ENCODE measurements around the gene FAM180B. TPM values are rescaled to one million over a fixed set of nuclear protein-coding genes. Genes with fewer than 3 reads are reported as not detected.

The FAM180B gene
- total RNA-seq, 4 donors from 2014 or later, result not detected

DNA sequence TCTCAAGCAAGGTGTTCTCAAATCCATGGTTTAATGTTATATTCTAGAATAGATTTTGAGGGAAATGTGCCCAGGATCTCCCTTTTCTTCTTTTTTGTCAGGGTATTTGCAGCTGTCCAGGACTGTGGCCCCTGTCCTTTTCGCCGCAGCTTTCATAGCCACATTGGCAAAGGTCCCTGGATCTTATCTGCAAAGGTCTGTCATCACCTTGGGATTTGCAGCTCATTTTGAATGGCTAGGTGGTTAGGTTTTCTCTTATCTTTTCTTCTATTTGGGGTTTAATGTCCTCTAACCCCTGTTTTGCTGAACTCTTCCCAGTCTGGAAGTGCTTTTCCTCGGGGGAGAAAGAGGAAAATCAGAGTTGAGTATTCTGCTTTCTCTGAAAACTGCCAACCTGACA, 19.4 kb downstream of the FAM180B start:
- Histone ChIP-seq H3K4me3 (no peak overlapping the region), H3K36me3 (peaks cover 0 to 10% (median 0%) of the 10 kb centered on the region in 3 donors), H3K27me3 (no peaks in the 10 kb centered on the region), H3K9me3 (no peaks in the 10 kb centered on the region), H3K27ac (no peak overlapping the region), H3K4me1 (no peaks in the 10 kb centered on the region)
- intact Hi-C loops (cut with DNase I), result no loop called here
- no peak for DNase-seq
- WGBS, 2 donors, result 74 to 81% methylated on average over 3 of the region's 3 CpGs
- TF ChIP-seq POLR2A (IDR thresholded peaks at IDR 0.05), result no peak

DNA sequence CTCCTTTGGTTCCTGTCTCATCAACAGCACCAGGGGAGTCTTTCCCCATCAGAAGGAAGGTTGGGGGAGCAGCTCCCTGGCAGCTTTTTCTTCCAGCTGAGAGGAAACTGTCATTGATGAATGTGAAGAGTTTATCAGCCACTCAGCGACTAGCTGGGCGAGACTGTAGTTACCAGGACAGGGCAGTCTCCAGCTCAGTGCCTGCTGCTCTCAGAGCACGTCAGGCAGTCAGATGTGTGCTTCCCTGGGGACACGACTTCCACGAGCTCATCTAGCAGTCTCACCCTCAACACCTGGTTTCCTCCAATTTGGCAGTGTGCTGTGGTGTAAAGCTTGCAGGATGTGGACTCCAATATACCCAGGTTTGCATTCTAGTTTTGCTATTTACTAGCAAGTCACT, 20.3 kb downstream of the FAM180B start:
- Histone ChIP-seq H3K27ac (no peak overlapping the region), H3K4me3 (no peak overlapping the region), H3K4me1 (no peaks in the 10 kb centered on the region), H3K27me3 (no peaks in the 10 kb centered on the region), H3K36me3 (peaks cover 0 to 15% (median 0%) of the 10 kb centered on the region in 3 donors), H3K9me3 (no peaks in the 10 kb centered on the region)
- no peak for DNase-seq
- intact Hi-C loops (cut with DNase I), result no loop called here
- WGBS, 2 donors, result 22 to 47% methylated on average over 3 to 5 of the region's 5 CpGs
- TF ChIP-seq, protein P1, sequence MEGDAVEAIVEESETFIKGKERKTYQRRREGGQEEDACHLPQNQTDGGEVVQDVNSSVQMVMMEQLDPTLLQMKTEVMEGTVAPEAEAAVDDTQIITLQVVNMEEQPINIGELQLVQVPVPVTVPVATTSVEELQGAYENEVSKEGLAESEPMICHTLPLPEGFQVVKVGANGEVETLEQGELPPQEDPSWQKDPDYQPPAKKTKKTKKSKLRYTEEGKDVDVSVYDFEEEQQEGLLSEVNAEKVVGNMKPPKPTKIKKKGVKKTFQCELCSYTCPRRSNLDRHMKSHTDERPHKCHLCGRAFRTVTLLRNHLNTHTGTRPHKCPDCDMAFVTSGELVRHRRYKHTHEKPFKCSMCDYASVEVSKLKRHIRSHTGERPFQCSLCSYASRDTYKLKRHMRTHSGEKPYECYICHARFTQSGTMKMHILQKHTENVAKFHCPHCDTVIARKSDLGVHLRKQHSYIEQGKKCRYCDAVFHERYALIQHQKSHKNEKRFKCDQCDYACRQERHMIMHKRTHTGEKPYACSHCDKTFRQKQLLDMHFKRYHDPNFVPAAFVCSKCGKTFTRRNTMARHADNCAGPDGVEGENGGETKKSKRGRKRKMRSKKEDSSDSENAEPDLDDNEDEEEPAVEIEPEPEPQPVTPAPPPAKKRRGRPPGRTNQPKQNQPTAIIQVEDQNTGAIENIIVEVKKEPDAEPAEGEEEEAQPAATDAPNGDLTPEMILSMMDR (IDR thresholded peaks at IDR 0.05), result no peak
- no peak for TF ChIP-seq POLR2A (IDR thresholded peaks at IDR 0.05)

DNA sequence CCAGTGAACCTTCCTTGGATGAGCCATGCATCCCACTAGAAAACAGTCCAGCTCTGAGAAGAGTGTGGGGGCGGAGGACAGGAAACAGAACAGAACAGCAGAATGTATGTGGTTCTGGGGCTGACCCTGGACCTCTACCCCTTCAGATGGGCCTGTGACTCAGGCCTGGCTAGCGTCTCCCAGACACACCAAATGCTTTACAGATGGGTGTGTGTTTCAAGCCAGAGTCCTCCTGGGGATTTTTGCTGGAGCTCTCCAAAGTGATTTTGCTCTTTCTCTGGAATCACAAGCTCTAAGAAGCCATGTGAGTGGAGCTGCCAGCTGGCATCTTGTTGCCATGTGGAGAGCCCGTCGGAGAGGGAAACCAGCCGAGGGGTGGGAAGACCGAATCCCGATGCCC, 20.9 kb downstream of the FAM180B start:
- no peak for DNase-seq
- 75 to 78% methylated on average over 4 to 6 of the region's 7 CpGs for WGBS, 2 donors

DNA sequence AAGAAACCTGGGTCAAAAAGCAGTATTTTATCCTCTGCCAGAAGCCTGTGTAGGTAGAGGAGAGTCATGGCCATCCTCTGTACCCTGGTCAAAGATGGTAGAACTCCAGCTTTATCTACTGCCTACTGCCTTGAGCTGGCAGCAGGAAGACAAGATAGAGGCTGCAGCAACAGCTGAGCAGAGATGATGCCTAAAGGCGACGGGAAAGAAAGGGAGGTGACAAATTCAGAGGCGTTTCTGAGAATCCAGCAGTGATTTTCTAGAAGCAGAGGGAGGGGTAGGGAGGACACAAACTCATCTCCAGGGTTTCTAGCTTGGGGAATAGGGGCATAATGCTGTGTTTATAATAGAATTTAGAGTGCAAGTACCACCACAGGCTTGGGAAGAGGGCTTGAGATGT, 23.2 kb downstream of the FAM180B start:
- DNase-seq, result no peak
- intact Hi-C loops (cut with DNase I), result no loop called here
- H3K9me3 ChIP-seq, result no peaks in the 10 kb centered on the region
- TF ChIP-seq, protein P1 (IDR thresholded peaks at IDR 0.05), result no peak
- TF ChIP-seq POLR2A (IDR thresholded peaks at IDR 0.05), result no peak
- no peaks in the 10 kb centered on the region for H3K4me1 ChIP-seq
- H3K36me3 ChIP-seq, result peaks cover 0 to 15% (median 0%) of the 10 kb centered on the region in 3 donors
- H3K4me3 ChIP-seq, result no peak overlapping the region
- H3K27ac ChIP-seq, result no peak overlapping the region
- WGBS, 2 donors, result 50 to 77% methylated on average over 3 of the region's 3 CpGs
- no peaks in the 10 kb centered on the region for H3K27me3 ChIP-seq

More for the DNA sequence above, 20.9 kb downstream of the FAM180B start:
- H3K4me3 ChIP-seq, result no peak overlapping the region
- H3K27me3 ChIP-seq, result no peaks in the 10 kb centered on the region
- intact Hi-C loops (cut with DNase I), result no loop called here
- no peaks in the 10 kb centered on the region for H3K4me1 ChIP-seq
- no peak for TF ChIP-seq POLR2A (IDR thresholded peaks at IDR 0.05)
- TF ChIP-seq, protein P1 (IDR thresholded peaks at IDR 0.05), result no peak
- peaks cover 0 to 15% (median 0%) of the 10 kb centered on the region in 3 donors for H3K36me3 ChIP-seq
- H3K27ac ChIP-seq, result no peak overlapping the region
- H3K9me3 ChIP-seq, result no peaks in the 10 kb centered on the region

DNA sequence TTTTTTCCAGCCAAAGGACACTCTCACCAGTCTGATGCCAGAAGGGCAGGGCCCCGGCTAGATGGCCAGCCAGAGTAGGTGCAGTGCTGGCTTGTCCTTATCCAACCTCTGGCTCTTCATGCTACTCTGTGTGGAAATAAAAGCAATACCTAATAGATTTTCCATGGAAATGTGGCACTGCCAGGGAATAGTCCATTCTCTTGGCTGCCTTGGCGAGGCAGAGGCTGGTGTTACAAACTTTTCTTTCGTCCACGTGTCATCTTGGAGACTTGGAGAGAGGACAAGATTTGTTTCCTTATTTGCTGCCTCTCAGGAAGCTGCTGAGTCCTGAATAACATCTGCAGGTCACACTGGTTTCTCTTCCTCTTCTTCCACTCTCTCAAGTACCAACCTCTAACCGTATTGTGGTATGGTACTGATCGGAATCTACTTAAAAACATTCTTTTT, 24.9 kb downstream of the FAM180B start:
- Histone ChIP-seq H3K27ac (no peak overlapping the region), H3K4me1 (no peaks in the 10 kb centered on the region), H3K27me3 (no peaks in the 10 kb centered on the region), H3K4me3 (no peak overlapping the region), H3K9me3 (no peaks in the 10 kb centered on the region), H3K36me3 (peaks cover 0 to 21% (median 0%) of the 10 kb centered on the region in 3 donors)
- 61 to 77% methylated on average over 6 of the region's 6 CpGs for WGBS, 2 donors
- intact Hi-C loops (cut with DNase I), result no loop called here
- DNase-seq, result no peak
- TF ChIP-seq, protein P1 (IDR thresholded peaks at IDR 0.05), result no peak

DNA sequence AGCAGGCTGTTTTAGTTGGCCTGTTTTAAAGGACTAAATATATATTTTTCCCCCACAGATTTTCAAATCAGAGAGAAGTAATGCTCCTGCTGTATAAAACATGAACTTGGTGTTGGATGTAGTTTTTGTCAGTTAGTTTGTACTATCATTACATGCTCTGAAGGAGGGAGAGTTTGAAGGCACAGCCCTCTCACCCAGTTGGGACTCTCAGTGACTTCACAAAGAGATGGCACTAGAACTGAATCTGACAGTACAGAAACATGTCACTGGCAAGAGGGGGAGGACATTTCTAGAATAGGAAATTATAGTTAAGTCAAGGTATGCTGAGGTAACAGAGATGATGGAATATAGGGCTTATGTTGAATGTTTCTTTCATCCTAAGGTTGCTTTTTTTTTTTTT, 28.8 kb downstream of the FAM180B start:
- intact Hi-C loops (cut with DNase I), result no loop called here
- TF ChIP-seq POLR2A (IDR thresholded peaks at IDR 0.05), result no peak
- TF ChIP-seq, protein P1 (IDR thresholded peaks at IDR 0.05), result no peak

More for the DNA sequence above, 28.8 kb downstream of the FAM180B start:
- Histone ChIP-seq H3K27ac (no peak overlapping the region), H3K4me1 (peaks cover 0 to 8% (median 0%) of the 10 kb centered on the region in 3 donors), H3K27me3 (no peaks in the 10 kb centered on the region), H3K36me3 (peaks cover 0 to 57% (median 0%) of the 10 kb centered on the region in 3 donors), H3K4me3 (no peak overlapping the region), H3K9me3 (no peaks in the 10 kb centered on the region)
- DNase-seq, result no peak

Measured in esophagus squamous epithelium (tissue), 5 donors.